Fibroblast of upper back skin (primary cell): ENCODE measurements around the gene ABCB8.

Experiments used
- DNase-seq: peaks from one replicate; pipeline ENCODE4 v3.0.0-alpha.2; 2013

Gene ABCB8

DNA sequence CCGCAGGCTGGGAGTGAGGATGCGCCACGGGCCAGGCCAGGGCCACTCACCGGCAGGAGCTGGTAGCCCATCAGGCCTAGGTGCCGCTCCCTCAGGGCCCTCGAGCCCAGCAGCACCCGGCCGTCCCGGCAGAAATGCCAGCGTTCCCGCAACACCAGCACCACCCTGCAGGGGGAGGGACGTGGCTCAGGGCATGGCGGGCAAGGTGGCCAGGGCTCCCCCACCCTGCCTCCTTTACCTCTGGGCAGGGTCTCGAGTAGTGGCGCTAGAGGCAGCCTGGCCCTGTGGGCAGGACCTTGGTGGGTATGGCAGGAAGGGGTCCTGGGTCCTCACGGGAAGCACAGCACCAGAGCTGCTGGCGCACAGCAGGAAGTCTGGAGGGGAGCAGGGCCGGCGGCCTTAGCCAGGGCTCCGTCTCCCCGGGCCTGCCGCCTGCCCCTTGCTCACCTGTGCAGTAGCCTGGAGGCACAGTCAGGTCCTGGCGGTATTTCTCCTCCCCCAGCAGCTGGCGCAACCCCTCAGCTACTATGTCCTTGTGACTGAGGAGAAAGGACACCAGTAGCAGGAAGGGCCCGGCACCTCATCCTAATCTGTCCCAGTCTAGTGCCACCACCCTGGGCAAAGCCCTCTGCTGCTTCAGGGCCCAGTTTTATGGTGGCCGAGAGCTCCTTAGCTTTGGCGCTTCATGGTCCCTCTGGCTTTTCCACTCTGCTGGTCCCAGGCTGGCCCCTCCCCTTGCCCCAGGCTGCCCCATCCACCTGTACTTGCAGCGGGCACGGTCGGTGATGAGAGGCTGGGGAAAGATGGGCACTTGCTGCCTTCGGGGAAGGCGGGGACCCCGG lies 48.8 kb downstream of the ABCB8 start:
- DNase-seq = no peak

DNA sequence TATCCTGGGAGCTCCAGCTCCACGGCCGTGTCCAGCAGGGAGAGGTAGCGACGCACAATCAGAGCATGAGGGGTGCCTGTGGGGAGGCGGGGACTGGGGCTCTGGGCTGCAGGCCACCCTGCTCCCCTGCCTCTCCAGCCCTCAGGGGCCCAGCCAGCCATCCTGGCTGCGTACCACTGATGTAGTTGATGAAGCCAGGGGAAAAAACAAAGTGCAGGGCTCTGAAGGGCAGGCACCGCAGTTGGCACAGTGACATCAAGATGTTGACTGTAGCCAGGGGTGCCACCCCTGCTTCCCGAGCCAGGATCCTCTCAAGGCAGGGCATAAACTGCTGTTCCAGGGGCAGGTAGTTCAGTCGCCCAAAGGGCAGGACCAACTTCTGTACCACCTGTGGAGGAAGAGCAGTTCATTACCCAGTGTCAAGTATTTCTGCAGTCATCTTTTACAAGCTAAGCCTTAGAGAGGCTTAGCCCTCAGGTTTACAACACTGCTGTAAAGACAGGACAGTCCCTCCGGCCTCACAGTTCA lies 49.5 kb downstream of the ABCB8 start:
- DNase-seq = no peak

DNA sequence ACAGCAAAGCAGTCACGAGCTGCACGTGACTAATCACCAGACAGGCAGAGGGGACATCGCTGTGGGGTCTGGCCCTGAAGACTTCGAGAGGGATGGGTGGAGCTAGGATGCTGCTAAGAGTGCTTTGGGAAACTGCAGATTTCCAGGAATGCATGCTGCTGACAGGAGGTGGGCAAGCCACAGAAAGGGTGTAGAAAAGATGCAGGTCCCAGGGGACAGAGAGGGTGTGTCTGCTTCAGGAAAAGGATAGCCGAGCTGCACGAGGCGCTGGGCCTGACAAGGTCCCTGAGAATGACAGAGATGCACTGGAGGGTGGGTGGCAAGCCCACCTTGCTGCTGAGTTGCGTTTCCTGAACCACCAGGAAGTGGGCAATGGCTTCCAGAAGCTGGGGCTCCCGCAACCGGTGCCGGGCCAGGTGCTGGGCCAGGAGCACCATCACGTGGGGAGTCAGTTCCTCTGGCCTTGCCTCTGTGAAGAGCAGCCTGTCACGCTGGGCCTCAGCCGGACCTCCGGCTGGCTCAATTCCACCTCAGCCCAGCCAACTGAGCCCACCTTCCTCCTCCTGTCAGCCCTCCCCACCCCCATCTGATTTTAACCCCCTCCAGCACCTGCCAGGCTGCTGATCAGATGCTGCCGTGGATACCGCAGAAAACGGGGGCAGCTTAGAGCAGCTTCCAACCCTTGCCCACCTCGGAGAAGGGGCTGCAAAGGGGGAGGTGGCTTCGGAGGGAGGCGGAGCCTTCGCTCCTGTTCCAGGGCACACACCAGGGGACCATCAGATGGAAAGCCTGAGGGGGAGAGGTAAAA lies 50.2 kb downstream of the ABCB8 start:
- peak; percentile 59 for DNase-seq

DNA sequence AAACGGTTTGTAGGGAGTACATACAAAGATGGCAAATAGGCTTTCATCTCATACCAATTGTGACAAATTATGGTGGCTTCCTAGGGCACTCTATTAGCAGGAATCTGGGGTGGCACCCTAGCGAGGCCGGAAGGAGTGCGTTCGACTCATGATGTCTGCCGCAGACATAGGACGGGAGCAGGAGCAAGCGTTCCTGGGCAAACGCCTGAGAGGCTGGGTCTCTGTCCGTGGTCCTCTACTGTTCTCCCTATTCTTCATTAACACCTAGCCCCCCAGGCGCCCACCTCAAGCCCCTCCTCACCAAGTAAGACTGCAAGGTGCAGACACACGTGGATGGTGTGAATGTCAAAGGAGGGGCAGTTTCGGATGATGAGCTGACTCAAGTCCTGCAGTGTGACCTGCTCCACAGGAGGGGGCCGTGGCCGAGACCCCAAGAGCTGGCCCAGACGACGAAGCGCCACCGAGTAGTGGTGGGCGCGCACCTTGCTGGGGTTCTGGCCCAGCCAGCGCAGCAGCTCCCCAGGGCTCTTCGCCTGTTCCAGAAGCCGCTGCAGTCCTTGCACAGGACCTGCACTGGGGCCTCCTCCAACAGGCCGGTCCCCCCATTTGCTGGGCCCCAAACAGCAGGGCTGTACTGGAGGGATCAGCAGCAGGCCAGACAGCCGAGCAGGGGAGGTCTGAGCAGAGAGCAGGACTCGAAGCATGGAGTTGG lies 51.1 kb downstream of the ABCB8 start:
- DNase-seq = no peak

DNA sequence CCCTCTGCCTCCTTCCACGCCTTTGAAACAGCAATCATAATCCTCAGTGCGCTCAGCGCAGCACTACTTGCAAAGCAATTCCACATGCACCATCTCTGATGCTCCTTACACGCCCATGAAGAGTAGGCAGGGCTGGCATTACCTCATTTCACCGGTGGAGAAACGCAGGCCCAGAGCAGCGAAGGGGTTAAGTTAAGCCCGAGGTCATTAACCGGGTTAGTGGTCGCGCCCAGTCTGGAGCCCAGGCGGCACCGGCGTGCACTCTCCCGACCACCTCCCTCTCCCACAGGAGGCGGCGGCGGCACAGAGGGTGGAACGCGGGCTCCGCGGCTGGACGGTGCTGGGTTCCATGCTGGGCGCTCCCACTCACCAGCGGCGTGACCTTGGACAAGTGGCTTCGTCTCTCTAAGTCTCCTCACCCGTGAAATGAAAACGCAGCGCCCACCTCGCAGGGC lies 51.8 kb downstream of the ABCB8 start:
- no peak for DNase-seq

DNA sequence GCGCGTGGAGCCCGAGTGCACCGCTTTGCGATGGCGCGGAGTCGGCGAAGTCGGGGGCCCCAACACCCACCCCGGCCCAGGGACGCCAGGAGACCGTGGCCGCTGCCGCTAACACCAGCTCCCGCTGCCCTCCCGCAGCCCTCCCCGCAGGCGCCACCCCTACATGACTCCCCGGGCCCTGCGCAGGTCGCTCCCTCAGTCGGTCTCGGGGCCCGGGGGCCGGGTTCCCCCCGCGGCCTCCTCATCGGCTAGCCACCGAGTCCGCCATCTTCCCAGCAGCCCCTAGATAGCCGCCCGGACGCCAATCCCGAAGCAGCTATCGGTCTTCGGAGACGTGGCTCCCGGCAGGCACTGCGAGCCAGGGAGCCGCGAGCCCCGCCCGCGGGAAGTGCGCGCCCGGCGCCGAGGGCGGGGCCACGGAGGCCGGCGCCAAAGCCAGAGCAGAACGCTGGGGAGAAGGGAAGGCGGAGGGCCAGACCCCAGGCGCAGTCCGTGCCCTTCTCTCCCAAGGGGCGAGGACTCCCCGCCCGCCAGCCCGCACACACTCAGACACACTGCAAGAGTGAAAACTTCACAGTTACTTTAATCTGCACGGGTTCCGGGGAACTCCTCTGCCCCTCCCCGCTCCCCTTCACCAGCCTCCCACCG lies 52.4 kb downstream of the ABCB8 start, which contains the start of gene FASTK:
Gene FASTK (minus strand): TSS at position 288 of the 648 bp plus-strand sequence. CDS start 43 bp downstream, at position 245.
- DNase-seq = peak; percentile 90

DNA sequence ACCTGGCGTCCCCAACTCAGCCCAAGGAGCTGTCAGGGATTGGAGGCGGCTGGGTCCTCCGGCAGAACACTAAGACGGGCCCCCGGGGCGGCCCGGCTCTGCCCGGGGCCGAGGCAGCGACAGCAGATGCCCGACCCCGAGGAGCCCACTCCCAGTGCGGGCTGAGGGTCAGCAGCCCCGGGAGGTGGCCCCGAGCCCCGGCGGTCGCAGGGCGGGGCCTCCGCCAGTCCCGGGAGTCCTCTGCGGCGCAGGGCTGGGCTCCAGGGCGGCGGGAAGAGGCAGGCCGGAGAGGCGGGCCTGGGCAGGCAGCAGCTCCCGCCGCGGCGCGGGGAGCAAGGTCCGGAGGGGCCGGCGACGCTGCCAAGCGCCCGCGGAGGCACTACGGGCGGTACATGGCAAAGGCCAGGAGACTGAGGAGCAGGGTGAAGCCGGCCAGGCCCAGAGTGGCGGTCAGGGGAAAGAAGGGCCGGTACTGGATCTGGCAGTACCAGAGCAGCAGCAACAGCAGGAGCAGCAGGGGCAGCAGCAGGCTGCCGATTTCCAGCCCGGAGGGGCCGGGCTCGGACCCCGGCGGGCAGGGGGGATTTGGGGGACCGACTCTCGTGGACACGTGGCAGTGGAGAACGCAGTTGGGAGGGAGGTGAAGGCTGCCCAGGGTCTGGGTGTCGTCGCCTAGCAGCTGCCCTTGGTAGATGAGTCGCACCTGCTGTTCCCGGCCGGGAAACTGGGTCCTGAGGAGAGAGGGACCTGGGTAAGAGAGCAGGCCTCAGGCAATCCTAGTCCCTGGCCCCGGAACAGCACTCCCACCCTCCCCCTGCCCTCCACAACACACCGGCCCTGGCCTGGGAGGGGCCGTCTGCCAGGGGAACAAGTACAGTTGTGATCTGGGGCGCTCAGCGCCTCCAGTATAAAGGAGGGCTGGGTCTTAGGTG lies 53.2 kb downstream of the ABCB8 start:
- DNase-seq = no peak

DNA sequence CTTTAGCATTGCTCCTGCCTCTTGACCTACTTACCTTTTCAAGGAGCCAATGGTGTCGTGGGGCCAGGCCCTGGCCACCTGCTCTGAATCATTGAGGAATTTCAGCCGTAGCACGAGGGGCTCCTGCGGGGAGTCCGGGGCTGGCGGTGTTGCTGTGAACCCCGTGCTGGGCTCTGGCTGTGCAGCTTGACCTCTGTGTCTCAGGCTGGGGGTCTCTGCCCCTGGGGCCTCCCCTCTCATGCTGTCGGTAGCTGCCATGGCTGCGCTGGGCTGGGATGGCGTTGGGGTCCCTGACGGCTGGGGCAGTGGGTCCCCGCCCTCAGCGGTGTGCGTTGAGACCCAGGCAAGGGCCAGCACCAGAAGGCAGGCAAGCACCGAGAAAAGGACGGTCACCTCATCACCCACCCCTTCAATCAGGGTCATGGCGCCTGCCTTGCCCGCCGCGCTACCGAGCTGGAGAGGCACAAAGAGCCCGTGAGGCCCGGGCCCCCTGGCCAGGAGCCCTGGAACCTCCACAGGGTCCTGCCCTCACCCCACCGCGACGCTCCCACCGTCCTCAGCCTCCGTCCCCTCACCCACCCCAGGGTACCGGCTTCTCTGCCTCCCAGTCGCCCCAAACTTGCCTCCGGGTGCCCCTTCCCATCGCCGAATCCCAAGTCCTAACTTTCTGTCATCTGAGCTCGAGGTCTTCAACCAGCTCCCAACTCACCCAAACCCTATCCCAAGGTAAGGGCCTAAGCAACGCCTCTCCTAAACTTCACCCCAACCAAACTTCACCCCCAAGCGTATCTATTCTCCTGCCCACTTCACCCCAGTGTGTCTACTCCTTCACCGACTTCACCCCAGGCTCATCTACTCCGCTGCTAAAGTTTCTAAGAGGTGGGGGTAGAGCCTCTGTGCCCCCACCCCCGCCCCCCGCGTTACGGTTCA lies 54.2 kb downstream of the ABCB8 start:
- no peak for DNase-seq

DNA sequence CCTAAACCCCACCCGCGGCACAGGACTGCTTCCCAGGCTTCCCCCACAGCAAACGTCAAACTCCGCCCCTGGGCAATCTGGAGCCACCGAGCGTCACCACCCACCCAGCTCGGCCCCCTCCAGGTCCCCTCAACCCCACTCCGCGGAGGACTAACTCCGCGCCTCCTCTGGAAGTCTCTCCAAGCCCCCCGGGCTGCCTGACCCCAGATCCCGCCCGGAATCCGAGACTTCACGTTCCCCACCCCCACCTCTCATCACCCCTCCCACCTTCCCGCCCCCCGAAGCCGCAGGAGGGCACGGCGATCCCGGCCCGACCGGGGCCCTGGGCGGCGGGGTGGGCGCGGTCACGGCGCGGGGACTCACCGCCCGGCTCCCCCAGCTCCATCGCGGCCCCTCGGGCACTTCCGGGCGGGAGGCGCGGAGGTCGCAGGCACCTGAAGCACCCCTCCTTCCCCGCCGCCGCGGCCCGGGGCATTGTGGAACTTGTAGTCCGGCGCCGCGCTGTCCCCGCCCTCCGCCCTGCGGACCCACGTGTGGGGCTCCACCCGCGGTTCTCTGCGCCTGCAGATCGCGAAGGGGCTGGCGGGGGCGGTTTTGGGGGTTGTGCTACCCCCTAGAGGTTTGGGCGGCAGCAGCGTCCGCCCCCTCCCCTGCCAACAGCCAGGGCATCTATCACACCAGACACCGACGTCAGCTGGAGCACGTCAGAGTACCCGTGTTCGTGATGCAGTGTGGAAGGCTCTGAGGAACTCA lies 55.0 kb downstream of the ABCB8 start, which contains the start of gene TMUB1:
Gene TMUB1 (minus strand): TSS at position 423 of the 753 bp plus-strand sequence. CDS start 930 bp downstream, outside the sequence.
- DNase-seq = peak; percentile 53

DNA sequence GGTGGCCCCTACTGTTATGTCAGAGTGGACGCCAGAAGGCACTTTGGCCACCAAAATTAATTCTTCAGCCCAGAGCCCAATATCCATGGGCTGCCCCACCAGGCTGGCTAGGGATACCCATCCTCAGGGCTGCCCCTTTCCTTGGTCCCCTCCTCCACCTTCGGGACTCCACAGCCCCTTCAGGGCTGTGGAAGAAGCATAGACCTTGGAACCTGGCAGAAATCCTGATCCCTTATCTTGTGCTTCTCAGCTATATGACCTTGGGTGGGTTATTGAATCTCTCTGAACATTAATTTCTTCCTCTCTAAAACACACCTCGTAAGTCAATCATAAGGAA lies 55.5 kb downstream of the ABCB8 start:
- no peak for DNase-seq

DNA sequence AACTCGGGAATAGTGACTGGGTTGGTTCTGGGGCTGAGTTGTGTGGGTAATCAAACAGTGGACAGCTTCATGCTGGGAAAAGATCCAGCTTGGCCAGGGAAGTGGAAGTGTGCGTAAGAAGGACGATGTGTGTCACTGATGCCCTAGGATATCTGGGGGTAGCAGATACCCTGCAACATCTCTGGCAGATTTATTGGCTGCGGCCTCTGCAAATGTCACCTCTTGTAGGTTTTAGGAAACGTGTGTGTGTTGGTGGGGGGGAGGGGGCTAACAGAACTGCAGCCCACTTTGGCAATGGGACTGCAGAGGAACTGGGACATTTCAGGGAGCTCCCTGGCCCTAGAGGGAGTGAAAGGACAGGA lies 57.1 kb downstream of the ABCB8 start:
- DNase-seq = no peak

DNA sequence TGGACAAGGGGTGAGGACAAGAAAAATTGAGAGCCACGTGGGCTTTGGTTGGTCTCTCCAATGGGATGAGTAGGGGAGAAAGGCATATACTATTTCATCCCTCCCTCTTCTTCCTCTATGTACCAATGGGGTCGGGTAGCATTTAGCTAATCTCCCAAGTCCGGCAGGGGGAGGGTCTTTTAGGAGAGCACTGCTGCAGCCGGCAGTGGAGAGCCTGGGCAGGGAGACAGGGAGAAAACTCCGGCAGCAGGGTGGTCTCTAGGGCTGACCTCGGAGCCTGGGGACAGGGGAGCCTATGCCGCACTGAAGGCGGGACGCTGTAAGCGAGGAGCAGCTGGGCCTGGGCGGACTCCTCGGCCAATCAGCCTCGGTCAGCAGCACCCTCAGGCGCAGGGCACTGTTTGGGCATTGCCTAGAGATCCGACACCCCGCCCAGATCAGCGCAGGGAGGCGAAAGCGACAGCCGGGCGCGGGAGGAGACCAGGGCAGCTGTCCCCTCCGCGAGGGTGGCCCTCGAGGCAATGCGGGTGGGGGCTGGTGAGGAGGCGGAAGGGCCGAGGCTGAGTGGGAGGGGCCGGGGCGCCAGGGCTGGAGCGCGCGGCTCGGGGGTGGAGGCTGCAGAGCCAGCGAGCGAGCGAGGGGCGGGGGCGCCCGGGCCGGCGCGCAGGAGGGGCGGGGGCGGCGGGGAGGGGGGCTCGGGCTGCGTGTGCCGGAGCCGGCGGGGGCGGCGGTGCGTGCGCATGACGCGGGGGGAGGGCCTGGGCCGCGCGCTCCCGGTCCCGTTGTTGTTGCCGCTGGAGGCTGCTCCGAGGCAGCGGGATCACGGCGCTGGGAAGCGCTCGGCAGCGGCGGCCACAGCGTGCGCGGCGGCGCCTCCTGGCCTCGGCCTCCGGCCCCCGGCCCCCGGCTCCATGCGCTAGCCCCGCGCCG lies 57.7 kb downstream of the ABCB8 start, which contains the start of gene AGAP3:
Gene AGAP3 (plus strand): TSS at position 785 of the 930 bp plus-strand sequence. CDS start 267 bp downstream, outside the sequence.
- DNase-seq = peak; percentile 74

DNA sequence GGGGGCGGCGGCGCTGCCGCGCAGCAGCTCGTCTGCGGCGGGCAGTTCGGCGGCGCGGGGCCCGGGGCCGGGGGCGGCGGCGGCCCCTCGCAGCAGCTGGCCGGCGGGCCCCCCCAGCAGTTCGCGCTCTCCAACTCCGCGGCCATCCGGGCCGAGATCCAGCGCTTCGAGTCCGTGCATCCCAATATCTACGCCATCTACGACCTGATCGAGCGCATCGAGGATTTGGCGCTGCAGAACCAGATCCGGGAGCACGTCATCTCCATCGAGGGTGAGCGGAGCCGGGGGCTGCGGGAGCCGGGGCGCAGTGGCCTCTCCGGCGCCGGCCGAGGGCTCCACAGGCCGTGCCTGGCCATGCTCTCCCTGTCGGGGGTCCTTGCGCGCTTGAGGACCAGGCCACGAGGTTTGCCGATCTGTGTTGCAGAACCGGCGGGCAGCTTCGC lies 58.6 kb downstream of the ABCB8 start:
- peak; percentile 26 for DNase-seq

DNA sequence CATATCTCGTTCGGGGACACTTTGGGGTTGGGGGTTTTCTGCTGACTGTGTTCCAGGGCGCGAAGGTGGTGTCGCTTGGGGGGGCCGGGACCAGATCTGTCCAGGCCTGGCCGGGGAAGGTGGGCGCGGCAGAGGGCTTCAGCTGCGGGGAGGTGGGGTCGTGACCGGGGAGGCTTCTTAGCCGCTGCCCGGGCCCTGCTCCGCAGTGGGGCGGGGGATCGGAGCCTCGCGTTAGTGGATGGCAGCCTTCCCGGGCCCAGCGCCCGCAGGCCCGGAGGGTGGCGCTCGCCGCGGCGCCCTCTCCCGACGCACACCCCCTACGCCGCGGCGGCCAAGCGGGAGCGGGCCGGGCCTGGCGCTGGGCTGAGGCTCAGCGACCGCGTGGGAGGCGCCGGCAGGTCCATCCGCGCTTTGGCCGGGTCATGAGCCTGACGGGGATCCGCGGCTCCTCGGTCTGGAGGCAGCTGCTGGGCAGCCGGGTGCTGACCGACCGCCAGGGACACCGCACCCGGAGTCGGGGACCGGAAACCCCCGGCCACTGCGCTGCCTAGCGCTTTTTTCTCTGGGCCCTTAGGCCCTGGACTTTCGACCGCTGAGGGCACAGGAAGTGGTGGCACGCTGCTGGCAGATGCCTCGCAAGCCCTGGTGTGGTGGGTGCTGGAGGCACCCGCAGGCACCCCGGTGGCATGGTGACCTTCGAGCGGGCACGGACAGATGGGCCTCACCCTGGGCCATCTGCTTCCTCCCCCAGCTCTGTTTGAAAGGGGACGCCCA lies 59.2 kb downstream of the ABCB8 start:
- peak; percentile 38 for DNase-seq

DNA sequence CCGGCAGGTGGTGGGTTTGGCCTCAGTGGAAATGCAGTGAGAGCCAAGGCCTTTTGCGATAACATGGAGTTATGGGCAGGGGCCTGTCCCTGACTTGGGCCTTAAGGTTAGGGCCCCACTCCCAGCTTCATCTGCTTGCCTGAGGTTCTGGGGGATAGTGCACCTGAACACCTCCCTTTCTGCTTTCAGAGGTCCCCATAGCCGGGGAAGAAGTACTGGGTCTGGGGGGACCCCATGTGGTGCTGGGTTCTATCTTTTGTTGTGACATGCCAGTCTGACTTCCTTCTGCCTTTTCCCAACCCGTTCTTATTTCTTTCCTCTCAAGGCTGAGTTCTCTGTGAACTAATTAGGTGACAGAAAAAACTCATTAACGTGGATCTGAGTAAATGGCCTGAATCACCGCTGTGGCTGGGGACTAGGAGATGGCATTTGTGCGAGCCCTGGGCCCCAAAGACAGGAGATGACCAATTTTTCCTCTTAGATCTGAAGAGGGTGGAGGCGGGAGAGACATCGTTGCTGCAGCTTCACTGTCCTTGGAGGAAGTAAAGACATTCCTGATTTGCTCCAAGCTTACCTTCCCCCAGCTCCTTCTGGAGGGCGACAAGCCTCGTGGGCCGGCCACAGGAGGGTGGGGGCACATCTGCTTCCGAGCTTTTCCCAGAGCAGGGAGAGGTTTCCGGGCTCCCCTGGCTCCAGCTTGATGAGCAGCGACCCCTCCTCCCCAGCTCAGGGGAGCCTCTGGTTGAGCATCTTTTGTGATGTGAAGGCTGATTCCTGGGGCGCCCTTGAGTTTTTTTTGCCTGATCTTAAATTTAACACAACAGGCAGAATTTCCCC lies 60.0 kb downstream of the ABCB8 start:
- DNase-seq = peak; percentile 37
